Esophagus squamous epithelium (tissue), 4 donors: ENCODE data around the gene NELFCD.

Experiments
- CTCF ChIP-seq, 6 experiments: fragments of 450-650 bp in 4 of 6; fragments of 200-600 bp in 2 of 6; sonication (generic) in 2 of 6; IDR thresholded peaks; one replicate each; pipeline ENCODE4 v1.5.1; 2016 to 2019; ENCODE audit warnings: antibody characterized with exemption in 6 of 6, mild to moderate bottlenecking in 4 of 6, moderate library complexity in 4 of 6
- POLR2A ChIP-seq, 4 donors: fragments of 450-650 bp; IDR thresholded peaks; one replicate each; pipeline ENCODE4 v1.6.1; 2017; ENCODE audit warnings: antibody characterized with exemption in 4 of 4, mild to moderate bottlenecking in 4 of 4, moderate library complexity in 3 of 4

DNA sequence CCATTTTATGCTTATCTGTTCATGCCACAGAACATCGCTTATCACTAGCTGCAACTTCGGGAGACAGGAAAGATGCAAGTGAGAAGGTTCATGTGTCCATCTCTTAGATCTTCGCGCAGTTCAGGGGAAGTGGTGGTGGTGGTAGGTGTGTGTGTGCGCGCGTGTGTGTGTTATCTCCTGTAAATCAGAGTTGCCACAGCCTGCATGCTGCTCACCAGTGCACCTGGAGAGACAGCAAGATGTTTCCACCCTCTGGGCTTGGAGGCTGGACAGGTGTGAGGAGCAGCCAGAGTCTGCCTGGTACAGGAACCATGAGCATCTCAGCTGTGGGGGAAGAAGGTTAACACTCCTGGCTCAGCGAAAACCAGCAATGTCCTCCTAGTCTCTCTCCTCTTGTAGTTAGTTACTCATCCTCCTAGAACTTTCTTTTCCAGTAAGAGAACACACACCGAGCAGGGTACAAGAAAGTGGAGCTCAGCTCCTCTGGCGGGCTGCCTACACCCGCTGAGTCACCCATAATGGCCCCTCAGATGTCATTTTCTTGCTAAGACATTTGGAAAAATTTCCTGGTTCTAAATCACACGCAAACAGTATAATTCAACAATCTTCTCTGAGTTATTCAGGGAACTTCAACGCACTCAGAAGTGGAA lies 33.0 kb downstream of the NELFCD start:
- TF ChIP-seq CTCF (IDR thresholded peaks at IDR 0.05), result no peak
- no peak for TF ChIP-seq POLR2A (IDR thresholded peaks at IDR 0.05)
